Measurements from ENCODE around the gene SEMA3G. TPM values are rescaled to one million over a fixed set of nuclear protein-coding genes. Genes with fewer than 3 reads are reported as not detected.

SEMA3G gene
- total RNA-seq, 1 experiment from 2014 or later, result 1.6 TPM

GRCh38 chr3:52443268-52443610, 1.7 kb downstream of the SEMA3G start:
- H3K9me3 Mint-ChIP-seq, result no peaks in the 10 kb centered on the region
- TF ChIP-seq IRF1 (CRISPR knock-in tag; IDR thresholded peaks at IDR 0.05) (no peak), GRHL2 (CRISPR knock-in tag; IDR thresholded peaks at IDR 0.05; ENCODE audit: insufficient replicate concordance, severe bottlenecking) (no peak), FOXP4 (CRISPR knock-in tag; IDR thresholded peaks at IDR 0.05) (no peak), ZBTB21 (CRISPR knock-in tag; IDR thresholded peaks at IDR 0.05; ENCODE audit: borderline replicate concordance) (no peak), ZNF138 (CRISPR knock-in tag; conservative IDR thresholded peaks at IDR 0.05) (no peak), AR (CRISPR knock-in tag; IDR thresholded peaks at IDR 0.05) (no peak), E2F5 (CRISPR knock-in tag; IDR thresholded peaks at IDR 0.05) (no peak), E2F4 (CRISPR knock-in tag; IDR thresholded peaks at IDR 0.05; ENCODE audit: borderline replicate concordance, low read depth) (no peak), ARID4B (CRISPR knock-in tag; IDR thresholded peaks at IDR 0.05; ENCODE audit: borderline replicate concordance) (no peak), NFE2L1 (CRISPR knock-in tag; IDR thresholded peaks at IDR 0.05) (no peak), STAT6 (CRISPR knock-in tag; conservative IDR thresholded peaks at IDR 0.05; ENCODE audit: low read depth) (no peak), SMAD3 (CRISPR knock-in tag; IDR thresholded peaks at IDR 0.05; ENCODE audit: borderline replicate concordance) (no peak), ATF2 (CRISPR knock-in tag; IDR thresholded peaks at IDR 0.05; ENCODE audit: borderline replicate concordance, low read depth) (no peak), NR3C1 (CRISPR knock-in tag; conservative IDR thresholded peaks at IDR 0.05; ENCODE audit: low read depth) (no peak), ERG (CRISPR knock-in tag; IDR thresholded peaks at IDR 0.05) (no peak), TCF7 (CRISPR knock-in tag; IDR thresholded peaks at IDR 0.05; ENCODE audit: low read depth) (no peak)
- ATAC-seq, result no peak
- DNase-seq (ENCODE audit: low spot score), result no peak
- POLR2A ChIA-PET, result no interaction called here
- no peaks in the 10 kb centered on the region; the same call in 1 of the 2 replicates for H3K27me3 Mint-ChIP-seq (ENCODE audit: low read depth)
- no peak overlapping the region for H3K27ac Mint-ChIP-seq
- CTCF ChIA-PET, result interaction anchor here (6.1 to 7.4 kb wide), 2 partner anchors 11 to 30 kb away, joined by 43 to 82 read pairs; no protein-coding TSS in a partner anchor
- no peaks in the 10 kb centered on the region for H3K36me3 Mint-ChIP-seq
- H3K4me3 Mint-ChIP-seq, result no peak overlapping the region
- H3K4me1 Mint-ChIP-seq, result peaks cover 7% of the 10 kb centered on the region; the same call in 1 of the 2 replicates
